ENCODE results near the gene MRNIP. TPM values are rescaled to one million over a fixed set of nuclear protein-coding genes. Genes with fewer than 3 reads are reported as not detected.
"Not testable (repeated sequence)": the region's sequence is repeated elsewhere in the genome, so short reads cannot be mapped to it uniquely, and the experiment has no call there.

Gene MRNIP
- total RNA-seq, 1 donor from 2014 or later, result 12.8 TPM

DNA sequence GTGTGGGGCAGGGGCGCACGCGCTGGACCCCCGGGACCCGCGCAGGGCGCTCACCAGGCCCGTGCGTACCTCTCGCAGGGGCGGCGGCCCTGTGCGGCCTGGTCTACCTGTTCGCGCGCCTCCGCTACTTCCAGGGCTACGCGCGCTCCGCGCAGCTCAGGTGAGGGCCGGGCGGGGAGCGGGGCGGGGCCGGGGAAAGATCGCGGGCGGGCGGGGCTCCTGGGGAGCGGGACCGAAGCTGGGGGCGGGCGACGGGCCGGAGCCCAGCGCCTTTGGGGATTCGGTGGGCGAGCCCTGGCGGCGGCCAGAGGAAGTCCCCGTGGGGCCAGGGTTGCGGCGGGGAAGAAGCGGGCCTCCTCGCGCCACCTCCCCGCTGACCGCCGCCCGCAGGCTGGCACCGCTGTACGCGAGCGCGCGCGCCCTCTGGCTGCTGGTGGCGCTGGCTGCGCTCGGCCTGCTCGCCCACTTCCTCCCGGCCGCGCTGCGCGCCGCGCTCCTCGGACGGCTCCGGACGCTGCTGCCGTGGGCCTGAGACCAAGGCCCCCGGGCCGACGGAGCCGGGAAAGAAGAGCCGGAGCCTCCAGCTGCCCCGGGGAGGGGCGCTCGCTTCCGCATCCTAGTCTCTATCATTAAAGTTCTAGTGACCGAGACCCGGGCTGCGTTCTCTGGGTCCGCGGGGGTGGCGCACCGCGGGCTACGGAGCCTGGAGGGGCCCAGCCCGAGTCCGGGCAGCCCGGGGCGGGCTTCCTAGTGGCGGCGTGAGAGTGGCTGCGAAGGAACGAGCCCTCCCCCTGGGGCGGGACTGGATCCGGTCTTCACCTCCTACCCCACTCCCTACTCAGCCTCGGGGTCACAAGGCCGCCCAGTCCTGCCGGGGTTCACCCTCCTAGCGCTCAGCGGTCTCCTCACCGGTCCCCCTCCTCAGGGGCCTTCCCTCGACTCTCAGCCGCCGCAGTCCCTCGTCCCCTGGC, 62.5 kb downstream of the MRNIP start:
- peak; percentile 84 for ATAC-seq
- DNase-seq (ENCODE audit: low spot score), result peak; percentile 86

DNA sequence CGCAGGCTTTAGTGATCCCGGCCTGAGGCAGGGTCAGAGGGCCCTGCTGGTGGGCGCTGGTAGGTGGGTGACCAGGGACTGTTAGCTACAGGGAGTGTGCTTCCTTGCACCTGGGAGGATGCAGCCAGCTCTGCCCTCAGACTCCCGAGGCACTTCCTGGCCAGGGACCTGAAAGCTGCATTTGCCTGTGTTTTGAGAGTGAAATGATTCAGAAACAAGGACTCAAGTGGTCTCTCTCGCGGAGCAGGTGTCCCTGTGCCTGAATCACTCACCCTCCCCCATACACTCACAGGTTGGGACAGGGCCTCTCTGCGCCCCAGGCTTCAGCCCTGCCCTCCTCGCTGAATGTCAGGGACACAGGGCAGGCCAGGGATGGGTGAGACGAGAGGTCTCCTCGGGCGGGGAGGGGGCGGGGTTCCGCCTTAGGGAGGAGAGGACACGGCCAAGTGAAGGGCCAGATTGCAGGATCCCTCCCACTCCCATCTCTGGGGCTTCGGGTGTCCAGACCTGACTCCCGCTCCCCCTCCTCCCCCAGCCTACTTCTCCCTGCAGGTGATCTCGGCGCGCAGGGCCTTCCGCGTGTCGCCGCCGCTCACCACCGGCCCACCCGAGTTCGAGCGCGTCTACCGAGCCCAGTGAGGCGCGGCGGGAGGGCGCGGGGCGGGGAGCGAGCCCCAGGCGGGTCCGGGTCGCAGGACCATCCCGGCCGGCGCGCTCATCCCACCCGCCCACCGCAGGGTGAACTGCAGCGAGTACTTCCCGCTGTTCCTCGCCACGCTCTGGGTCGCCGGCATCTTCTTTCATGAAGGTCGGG, 63.4 kb downstream of the MRNIP start:
- ATAC-seq (no peak), DNase-seq (ENCODE audit: low spot score) (no peak)

DNA sequence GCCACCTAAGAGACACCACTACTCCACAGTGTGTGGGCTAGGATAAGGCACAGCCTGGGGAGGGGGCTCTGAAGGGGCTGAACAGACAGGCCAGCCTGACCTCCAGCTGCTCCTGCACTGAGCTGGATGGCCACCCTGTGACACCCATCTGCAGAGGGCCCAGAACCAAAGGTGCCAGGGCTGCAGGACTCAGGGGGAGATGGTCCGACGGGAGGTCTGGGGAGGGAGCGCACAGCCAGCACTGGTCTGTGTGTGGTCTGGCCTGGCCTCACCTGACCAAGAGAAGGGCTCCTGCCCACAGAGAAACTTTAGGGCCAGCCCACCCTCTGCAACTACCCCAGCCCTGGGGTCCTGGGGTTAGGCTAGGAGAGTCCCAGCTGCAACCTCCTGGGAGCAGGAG, 64.0 kb downstream of the MRNIP start:
- ATAC-seq, result no peak
- no peak for DNase-seq (ENCODE audit: low spot score)

DNA sequence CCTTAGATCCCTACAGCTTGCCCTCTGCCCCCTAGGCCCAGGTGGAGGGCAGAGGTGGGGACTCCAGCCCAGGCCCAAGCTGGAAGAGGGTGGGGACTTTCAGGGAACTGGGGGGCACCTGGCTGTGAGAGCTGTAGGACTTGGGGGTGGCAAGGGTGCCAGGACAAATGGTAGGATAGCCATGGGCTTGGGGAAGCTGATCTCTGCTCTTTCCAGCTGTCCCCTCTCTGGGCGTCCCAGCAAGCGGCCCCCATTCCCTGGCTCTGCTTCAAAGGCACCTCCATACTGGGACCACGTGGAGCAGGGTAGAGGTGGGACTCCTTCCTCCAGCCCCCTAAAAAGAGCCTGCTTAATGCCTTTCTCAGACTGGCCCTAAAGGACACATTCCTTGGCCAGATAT, 64.4 kb downstream of the MRNIP start:
- ATAC-seq, result no peak
- no peak for DNase-seq (ENCODE audit: low spot score)

DNA sequence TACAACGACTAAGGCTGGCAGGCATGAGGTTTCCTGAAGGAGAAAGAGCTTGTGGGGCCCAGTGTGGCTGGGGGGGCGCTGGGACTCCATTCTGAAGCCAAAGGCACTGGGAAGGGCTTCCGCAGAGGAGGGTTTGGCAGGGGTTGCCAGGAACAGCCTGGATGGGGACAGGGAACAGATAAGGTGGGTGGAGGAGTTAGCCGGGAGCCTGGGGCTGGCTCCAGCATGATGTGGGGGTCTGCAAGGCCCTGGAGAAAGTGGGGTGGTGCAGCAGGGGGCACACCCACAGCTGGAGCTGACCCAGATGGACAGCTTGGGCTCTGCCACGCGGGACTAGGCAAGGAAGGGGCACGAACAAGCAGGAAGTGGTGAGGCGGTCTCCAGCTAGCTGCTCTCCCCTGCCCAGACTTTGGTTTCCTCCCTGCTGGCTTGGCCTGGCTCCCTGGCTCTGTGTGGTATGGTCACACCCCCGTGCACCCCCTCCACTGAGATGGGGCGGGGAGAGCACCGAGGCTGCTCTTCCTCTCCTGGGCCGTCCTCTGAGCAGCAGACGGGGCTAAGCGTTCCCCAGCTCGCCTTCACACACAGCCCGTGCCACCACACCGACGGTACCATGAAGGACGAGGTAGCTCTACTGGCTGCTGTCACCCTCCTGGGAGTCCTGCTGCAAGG, 65.0 kb downstream of the MRNIP start, which contains the start of gene LTC4S:
LTC4S (plus strand) TSS at position 519 of the 672 bp plus-strand sequence; CDS start at position 614, 95 bp downstream.
- DNase-seq (ENCODE audit: low spot score) (peak; percentile 60), ATAC-seq (no peak)

DNA sequence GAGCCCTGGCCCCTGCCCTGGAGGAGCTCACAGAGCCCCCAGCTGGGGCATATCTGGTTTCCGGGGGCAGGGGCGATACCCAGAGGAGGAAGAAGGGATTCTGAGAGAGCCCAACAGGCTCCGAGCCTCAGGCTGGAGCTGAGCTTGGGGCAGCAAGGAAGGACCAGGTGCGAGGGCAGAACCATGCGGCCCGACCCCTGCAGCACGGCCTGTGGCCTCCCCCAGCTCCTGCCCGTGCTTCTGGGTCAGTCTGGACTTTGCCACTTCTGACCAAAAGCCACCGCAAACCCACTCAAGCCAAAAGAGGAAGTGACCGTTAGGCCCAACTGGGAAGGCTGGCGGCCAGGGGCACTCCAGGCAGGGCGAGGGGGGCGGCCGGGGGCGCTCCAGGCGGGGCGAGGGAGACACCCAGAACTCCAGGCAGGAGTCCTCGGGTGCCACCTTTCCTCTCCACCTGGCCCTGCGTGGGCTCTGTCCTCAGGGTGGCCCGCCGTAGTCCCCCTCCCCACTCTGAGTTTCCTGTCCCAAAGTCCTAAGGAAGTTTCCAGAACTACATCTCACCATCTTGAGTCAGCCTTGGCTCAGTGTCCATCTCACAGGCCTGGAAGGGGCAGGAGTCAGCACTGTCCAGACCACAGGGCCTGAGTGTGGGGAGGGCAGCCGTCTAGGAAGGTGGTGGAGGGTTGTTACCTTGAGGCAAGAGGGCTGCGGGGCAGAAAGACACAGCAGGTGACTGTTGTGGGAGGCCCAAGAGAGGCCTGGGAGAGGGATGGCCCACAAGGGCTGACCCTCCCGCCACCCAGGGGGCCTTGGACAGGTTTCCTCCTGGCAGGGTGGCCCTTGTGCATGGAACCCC, 65.8 kb downstream of the MRNIP start:
- ATAC-seq (no peak), DNase-seq (ENCODE audit: low spot score) (no peak)

DNA sequence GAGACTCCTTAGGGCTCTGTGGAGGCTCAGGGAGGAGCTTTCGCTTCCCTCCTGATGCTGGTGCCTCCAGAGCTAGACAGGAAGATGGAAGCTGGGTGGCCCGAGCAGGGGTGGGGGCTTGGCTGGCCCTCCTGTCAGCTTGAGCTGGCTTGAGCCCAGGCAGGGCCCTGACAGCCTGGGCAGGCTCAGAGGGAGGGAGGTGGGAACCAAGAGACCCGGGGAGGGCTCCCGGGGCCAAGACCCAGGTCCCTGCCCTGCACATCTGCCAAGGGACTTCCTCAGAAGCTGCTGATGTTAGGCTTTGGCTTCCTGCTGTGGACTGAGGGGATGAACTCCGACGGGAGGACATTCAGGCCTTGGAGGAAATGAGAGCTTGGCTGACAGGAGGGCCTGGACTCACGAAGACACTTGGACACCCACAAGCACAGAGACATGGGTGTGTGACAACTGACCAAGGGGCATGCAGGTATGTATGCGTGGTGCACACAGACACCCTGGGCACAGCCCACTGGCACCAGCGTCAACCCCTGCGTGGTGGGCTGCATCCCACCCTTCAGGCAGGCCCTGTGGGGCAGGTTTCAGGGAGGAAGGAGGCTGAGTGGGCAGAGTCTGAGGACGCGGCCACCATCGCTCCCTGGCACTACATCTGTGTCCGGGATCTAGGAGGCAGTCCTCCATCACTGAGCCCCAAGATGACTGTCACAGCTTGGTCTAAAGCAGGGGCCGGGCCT, 66.6 kb downstream of the MRNIP start:
- no peak for ATAC-seq
- no peak for DNase-seq (ENCODE audit: low spot score)

DNA sequence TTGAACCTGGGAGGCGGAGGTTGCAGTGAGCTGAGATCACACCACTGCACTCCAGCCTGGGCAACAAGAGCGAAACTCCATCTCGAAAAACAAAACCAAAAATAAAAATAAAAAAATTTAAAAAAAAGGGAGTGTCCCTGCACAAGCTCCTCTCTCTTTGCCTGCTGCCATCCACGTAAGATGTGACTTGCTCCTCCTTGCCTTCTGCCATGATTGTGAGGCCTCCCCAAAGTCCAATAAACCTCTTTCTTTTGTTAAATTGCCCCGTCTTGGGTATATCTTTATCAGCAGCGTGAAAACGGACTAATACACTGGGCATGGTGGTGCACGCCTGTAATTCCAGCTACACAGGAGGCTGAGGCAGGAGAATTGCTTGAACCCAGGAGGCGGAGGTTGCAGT, 69.3 kb downstream of the MRNIP start:
- not testable (repeated sequence) for ATAC-seq; DNase-seq (ENCODE audit: low spot score)

DNA sequence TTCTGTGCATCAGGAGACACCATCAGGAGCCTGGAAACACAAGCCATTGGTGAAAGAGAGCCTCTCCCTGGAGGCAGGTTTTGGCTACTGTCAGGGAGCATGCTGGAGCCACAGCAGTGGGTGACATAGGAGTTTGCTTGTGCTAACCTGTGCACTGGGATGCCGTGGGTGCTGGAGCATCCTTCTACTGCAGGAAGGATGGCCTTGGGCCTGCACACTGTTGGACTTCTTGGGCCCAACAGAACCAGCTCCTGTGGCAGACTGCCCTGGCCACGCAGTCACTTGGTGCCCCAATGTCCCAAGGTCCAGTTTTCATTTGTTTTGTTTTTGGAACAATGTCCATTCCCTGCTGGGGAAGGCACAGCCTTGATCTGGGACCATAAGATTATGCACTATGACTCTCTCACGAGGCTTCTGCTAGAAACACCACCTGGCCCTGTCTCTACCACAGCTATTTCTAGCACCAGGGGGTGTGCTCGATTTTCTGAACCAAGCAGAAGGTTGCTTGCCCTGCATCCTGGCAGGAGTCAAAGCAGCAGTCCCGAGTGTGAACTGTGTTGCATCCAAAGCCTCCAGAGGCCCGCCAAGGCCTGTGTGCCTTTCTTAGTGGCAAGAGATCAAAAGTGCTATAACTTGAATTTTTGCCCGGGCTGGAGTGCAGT, 70.3 kb downstream of the MRNIP start:
- DNase-seq (ENCODE audit: low spot score) (no peak), ATAC-seq (peak; percentile 24)

Other genes with a start within 250 kb of the MRNIP start
- gene HNRNPH1, start 235.1 kb downstream of the MRNIP start, total RNA-seq, result 215 TPM
- not detected for gene CBY3, start 177.8 kb downstream of the MRNIP start, total RNA-seq
- 501 TPM for gene CANX, start 159.8 kb downstream of the MRNIP start, total RNA-seq
- 7.3 TPM for gene MAML1, start 126.0 kb downstream of the MRNIP start, total RNA-seq
- gene LTC4S, start 64.8 kb downstream of the MRNIP start, total RNA-seq, result 2.6 TPM
- gene MGAT4B, start 52.0 kb downstream of the MRNIP start, total RNA-seq, result 192 TPM
- gene SQSTM1, start 37.9 kb downstream of the MRNIP start, total RNA-seq, result 361 TPM
- 107 TPM for gene TBC1D9B, start 49.1 kb upstream of the MRNIP start, total RNA-seq
- gene RNF130, start 212.9 kb upstream of the MRNIP start, total RNA-seq, result 102 TPM